ENCODE data around the gene TTC5. TPM values are rescaled to one million over a fixed set of nuclear protein-coding genes. Genes with fewer than 3 reads are reported as not detected.
"Not testable (repeated sequence)": the region's sequence is repeated elsewhere in the genome, so short reads cannot be mapped to it uniquely, and the experiment has no call there.

TTC5 gene
- total and polyA plus RNA-seq, 2 experiments from 2014 or later: 13.9 to 25.9 TPM

DNA sequence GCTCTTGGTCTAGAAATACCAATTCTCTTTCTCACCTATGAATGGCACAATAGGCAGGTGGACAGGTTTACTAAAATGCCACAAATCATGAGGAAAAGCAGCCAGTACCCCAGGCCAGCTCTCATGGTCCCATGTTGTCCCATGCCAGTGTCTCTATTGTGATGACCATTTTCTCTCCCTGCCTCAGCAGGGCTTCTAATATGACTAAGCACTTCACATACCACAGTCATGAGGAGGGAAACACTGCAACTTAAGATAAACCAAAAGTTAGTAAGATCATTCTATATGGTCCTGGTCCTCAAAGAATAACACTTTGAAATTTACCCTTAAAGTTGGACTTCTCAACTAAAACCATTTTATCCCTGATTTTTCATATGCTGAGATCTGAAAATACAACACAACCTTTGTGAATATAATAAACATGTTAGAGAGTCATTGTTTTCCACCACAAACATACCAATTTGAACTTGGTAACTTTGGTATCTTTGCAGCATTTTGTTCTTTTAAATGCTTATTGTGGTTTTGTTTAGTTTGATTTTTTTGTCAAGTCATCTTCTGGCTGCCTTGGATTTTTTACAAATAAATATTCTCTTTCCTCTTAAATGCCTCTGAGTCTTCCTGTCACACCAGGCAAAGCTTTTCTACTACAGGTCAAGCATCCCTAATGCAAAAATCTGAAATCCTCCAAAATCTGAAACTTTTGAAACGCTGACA, 3.6 kb downstream of the TTC5 start:
- H3K27ac ChIP-seq: no peak overlapping the region

DNA sequence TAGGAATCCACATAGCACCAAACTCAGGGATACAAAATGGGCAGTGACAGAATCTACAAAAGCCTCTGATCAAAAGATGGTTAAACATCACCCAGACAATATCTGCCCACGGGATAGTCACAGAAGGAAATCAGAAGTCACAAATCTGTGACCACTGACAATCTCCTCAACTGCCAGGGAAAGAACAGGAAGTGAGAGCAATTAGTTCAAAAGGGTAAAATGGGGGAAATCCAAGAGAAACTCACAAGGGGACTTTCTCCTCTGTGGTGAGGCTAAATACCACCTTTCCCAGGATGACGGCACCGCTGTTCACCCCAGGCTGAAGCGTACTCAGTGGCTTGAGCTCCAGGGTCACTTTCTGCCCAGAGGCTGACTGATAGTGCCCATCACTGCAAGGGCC, 10.7 kb downstream of the TTC5 start:
- peaks cover 63% of the 10 kb centered on the region for H3K36me3 ChIP-seq

More for the DNA sequence above, 3.6 kb downstream of the TTC5 start:
- Histone ChIP-seq H3K4me1 (ENCODE audit: low read depth) (peaks cover 6% of the 10 kb centered on the region), H3K36me3 (peaks cover 29% of the 10 kb centered on the region), H3K4me3 (no peak overlapping the region), H3K9me3 (ENCODE audit: low read depth) (no peaks in the 10 kb centered on the region), H3K27me3 (no peaks in the 10 kb centered on the region)
- TF ChIP-seq, protein P1, sequence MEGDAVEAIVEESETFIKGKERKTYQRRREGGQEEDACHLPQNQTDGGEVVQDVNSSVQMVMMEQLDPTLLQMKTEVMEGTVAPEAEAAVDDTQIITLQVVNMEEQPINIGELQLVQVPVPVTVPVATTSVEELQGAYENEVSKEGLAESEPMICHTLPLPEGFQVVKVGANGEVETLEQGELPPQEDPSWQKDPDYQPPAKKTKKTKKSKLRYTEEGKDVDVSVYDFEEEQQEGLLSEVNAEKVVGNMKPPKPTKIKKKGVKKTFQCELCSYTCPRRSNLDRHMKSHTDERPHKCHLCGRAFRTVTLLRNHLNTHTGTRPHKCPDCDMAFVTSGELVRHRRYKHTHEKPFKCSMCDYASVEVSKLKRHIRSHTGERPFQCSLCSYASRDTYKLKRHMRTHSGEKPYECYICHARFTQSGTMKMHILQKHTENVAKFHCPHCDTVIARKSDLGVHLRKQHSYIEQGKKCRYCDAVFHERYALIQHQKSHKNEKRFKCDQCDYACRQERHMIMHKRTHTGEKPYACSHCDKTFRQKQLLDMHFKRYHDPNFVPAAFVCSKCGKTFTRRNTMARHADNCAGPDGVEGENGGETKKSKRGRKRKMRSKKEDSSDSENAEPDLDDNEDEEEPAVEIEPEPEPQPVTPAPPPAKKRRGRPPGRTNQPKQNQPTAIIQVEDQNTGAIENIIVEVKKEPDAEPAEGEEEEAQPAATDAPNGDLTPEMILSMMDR (IDR thresholded peaks at IDR 0.05; ENCODE audit: low read depth, low read length): no peak
- peak in 1 of 2 donors; percentile 20 for DNase-seq (ENCODE audit: low read depth in 1 of 2, low spot score in 1 of 2)

DNA sequence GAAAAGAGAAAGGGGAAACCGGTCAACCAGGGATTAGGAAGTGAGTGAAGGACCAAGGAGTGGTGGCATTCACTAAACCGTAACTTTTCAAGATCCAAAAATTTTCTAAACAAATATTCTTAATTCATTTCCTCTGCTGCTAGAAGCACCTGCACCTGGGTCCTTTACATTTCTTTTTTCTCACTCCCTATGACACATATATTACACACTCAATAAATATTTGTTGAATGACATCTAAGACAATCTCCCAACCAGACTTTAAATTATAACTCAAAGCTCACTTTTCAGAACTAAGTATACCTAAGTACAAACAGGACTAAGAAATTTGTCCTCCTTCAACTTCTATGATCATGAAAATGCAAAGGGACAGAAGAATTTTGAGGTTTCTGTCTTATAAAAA, 11.1 kb downstream of the TTC5 start:
- H3K27me3 ChIP-seq: no peaks in the 10 kb centered on the region
- DNase-seq (ENCODE audit: low read depth in 1 of 2, low spot score in 1 of 2): no peak
- no peaks in the 10 kb centered on the region for H3K4me1 ChIP-seq (ENCODE audit: low read depth)
- no peak overlapping the region for H3K4me3 ChIP-seq
- TF ChIP-seq, protein P1 (IDR thresholded peaks at IDR 0.05; ENCODE audit: low read depth, low read length): no peak
- peaks cover 61% of the 10 kb centered on the region for H3K36me3 ChIP-seq
- no peak overlapping the region for H3K27ac ChIP-seq
- no peaks in the 10 kb centered on the region for H3K9me3 ChIP-seq (ENCODE audit: low read depth)

More for the DNA sequence above, 10.7 kb downstream of the TTC5 start:
- TF ChIP-seq, protein P1 (IDR thresholded peaks at IDR 0.05; ENCODE audit: low read depth, low read length): no peak
- Histone ChIP-seq H3K4me3 (no peak overlapping the region), H3K27ac (no peak overlapping the region), H3K4me1 (ENCODE audit: low read depth) (no peaks in the 10 kb centered on the region), H3K27me3 (no peaks in the 10 kb centered on the region), H3K9me3 (ENCODE audit: low read depth) (no peaks in the 10 kb centered on the region)
- no peak for DNase-seq (ENCODE audit: low read depth in 1 of 2, low spot score in 1 of 2)

DNA sequence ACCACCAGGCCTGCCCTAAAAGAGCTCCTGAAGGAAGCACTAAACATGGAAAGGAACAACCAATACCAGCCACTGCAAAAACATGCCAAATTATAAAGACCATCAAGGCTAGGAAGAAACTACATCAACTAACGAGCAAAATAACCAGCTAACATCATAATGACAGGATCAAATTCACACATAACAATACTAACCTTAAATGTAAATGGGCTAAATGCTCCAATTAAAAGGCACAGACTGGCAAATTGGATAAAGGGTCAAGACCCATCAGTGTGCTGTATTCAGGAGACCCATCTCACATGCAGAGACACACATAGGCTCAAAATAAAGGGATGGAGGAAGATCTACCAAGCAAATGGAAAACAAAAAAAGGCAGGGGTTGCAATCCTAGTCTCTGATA, 23.8 kb downstream of the TTC5 start:
- not testable (repeated sequence) for H3K36me3 ChIP-seq; H3K27me3 ChIP-seq; H3K27ac ChIP-seq; DNase-seq (ENCODE audit: low read depth in 1 of 2, low spot score in 1 of 2); H3K4me3 ChIP-seq; H3K9me3 ChIP-seq (ENCODE audit: low read depth); H3K4me1 ChIP-seq (ENCODE audit: low read depth)

DNA sequence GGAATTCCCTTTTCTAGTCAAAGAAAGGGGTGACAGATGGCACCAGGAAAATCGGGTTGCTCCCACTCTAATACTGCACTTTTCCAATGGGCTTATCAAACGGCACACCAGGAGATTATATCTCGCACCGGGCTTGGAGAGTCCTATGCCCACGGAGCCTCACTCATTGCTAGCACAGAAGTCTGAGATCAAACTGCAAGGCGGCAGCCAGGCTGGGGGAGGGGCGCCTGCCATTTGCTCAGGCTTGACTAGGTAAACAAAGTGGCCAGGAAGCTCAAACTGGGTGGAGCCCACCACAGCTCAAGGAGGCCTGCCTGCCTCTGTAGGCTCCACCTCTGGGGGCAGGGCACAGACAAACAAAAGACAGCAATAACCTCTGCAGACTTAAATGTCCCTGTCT, 25.5 kb downstream of the TTC5 start:
- not testable (repeated sequence) for H3K36me3 ChIP-seq; DNase-seq (ENCODE audit: low read depth in 1 of 2, low spot score in 1 of 2); H3K27ac ChIP-seq; H3K9me3 ChIP-seq (ENCODE audit: low read depth); H3K4me3 ChIP-seq; H3K4me1 ChIP-seq (ENCODE audit: low read depth); H3K27me3 ChIP-seq

DNA sequence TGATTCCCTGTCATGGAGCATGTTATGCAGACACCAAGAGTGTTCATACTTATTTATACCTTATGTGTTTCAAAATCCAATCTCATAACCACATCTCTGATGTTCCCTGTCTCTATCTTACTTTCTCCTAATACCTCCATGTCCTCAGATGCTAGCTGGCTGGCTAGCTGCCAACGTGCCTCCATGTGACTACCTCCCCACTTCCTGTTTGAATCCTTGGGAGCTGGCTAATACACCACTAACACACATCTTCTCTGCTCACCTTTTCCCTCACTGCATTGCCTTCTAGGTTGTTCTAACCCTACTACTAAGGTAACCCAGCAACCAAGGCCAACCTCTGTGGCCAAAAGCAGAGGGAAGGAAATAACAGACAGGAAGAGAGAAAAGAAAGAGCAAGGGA, 27.3 kb downstream of the TTC5 start:
- Histone ChIP-seq H3K9me3 (ENCODE audit: low read depth) (no peaks in the 10 kb centered on the region), H3K4me1 (ENCODE audit: low read depth) (no peaks in the 10 kb centered on the region)

More for the DNA sequence above, 27.3 kb downstream of the TTC5 start:
- Histone ChIP-seq H3K36me3 (no peaks in the 10 kb centered on the region), H3K4me3 (no peak overlapping the region), H3K27me3 (no peaks in the 10 kb centered on the region), H3K27ac (no peak overlapping the region)
- TF ChIP-seq, protein P1 (IDR thresholded peaks at IDR 0.05; ENCODE audit: low read depth, low read length): no peak
- DNase-seq (ENCODE audit: low read depth in 1 of 2, low spot score in 1 of 2): peak in 1 of 2 donors; percentile 46

All from cardiac muscle cell (in vitro differentiated cells and primary cell).